ENCODE measurements around the gene MTO1.

- TF ChIP-seq CTCF (conservative IDR thresholded peaks at IDR 0.05; ENCODE audit: low read length) (no peak), EZH2phosphoT487 (IDR thresholded peaks at IDR 0.05; ENCODE audit: borderline replicate concordance, low read depth, low read length) (no peak)
Observed at GRCh38 chr6:73523434-73524123, 62.0 kb downstream of the MTO1 start.
